Activated CD8-positive, alpha-beta memory T cell treated with anti-CD3 and anti-CD28 coated beads for 36 hours (primary cell): ENCODE results near the gene USP54. TPM values are rescaled to one million over a fixed set of nuclear protein-coding genes. Genes with fewer than 3 reads are reported as not detected.

Experiments
- CTCF ChIA-PET: fragments of 350-600 bp; sonication (Branson Sonifier 250); formaldehyde crosslinking; loops from one replicate; lab custom pipeline; 2021; ENCODE audit warnings: antibody characterized with exemption; lab: Charles Lee
- POLR2A ChIA-PET: fragments of 350-600 bp; sonication (Branson Sonifier 250); formaldehyde crosslinking; loops from one replicate; lab custom pipeline; 2021; ENCODE audit warnings: antibody characterized with exemption; lab: Charles Lee
- total RNA-seq, 2 experiments: library from RNA; stranded (reverse); gene quantifications; one replicate each; pipeline ENCODE4 v1.2.3, GENCODE V29; 2021

The USP54 gene
- total RNA-seq, 2 experiments from 2014 or later = 11.6 to 14.0 TPM

DNA sequence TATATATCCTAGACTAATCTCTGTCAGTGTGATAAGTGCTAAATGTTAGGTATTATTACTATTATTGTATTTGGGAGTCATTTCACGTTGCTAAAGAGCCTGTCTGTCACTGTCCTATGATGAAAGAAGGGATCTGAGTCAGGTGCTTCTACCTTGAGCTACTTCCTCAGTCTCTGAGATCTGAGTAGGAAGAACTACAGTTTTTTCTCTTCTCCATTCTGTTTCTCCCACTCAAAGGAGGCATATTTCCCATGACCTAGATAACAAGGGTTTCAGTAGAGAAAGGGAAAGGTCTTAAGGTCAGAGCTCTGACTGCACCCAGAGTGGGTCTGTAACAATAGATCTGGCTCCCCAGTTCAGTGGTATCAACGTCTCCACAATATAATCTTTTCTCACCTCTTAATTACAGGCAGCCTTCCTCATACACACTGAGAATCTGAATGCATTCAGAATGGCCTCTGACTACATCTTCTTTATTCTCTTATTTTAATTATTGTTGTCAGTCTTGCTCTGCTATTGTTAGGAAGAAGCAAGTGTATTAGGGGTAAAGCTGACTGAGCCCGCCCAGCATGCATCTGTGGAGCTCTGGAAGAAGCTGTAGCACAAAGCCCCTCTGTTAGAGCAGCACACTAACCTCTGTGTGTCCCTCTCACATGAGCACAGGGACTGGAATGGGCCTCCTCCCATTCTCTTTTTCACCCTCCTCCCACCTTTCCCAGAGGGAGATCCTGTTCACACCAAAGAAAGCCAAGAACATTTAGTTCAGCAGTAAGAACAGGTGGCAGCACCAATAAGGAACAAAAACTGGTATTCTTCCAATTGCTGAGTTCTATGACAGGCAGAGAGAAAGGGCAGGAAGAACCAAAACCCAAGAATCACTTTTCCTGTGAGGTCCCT is 38.1 kb downstream of the USP54 start:
- POLR2A ChIA-PET = no interaction called here
- CTCF ChIA-PET = no interaction called here

DNA sequence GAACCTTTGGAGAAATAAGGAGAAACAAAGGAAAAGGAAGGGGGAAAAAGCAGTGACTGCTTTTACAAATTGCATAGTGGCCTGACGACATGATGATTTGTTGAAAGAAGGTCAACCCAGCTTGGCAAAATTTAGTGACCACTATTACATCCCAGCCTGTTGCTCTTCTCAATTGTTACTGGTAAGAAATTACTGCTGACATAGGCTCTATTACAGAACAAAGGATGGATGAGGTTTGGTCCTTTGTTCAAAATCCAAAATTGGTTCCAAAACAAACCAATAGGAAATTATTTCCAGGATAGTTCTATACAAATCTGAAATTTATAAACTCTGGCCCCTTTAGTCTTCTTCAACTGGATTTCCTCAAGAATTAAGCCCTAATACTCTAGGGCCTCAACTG is 39.6 kb downstream of the USP54 start:
- ChIA-PET CTCF (interaction anchor here (1.4 kb wide), 1 partner anchor 22 kb away, joined by 4 read pairs; no protein-coding TSS in a partner anchor), POLR2A (no interaction called here)

DNA sequence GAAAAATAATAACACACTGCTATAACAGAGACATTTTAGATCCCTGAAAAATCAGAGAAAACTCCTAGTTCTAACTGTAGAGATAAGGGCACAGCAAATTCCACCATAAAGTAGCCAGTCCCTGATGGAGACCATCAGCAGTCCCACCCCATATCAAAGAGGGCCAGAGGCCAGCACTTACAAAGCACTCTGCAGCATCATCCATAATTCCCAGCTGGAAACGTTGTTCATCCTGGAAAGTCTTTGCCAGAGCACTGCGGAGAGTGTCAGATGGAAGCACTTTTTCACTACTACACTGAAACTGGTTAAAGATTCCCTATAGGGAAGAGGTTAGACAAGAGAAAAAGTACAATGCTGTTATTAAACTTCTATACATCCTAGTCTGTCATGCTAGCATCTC is 45.8 kb downstream of the USP54 start:
- ChIA-PET POLR2A (no interaction called here), CTCF (no interaction called here)

DNA sequence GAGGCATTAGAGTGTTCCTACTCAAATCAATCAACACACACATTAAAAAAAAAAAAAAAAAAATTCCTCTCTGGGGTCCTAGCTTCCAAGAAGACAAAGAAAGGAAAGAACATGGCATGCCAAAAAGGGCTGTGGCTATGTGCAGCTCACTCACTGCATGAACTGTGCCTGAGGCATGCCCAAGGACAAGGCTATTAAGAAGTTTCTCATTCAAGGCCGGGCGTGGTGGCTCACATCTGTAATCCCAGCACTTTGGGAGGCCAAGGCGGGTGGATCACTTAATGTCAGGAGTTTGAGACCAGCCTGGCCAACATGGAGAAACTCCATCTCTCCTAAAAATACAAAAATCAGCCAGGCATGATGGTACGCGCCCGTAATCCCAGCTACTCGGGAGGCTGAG is 53.4 kb downstream of the USP54 start:
- CTCF ChIA-PET = interaction anchor here (1.3 kb wide), 1 partner anchor 8 kb away, joined by 8 read pairs; no protein-coding TSS in a partner anchor

DNA sequence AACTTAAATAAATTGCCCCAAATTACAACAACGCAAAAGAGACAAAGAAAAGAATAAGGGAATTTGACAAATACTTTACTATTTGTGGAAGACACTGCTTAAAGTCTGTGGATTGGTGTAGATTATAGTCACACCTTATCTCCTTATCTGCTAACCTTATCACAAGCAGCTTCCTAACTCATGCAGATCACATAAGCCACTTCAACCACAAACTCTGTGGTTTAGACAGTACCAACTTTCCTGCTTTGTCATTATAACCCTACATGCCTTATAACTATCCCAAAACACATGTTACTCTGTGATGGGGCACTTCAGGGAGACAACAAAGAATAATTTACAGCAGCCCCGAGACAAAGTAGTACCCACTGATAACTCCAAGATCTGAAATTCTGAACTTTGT is 53.9 kb downstream of the USP54 start:
- CTCF ChIA-PET = interaction anchor here (1.3 kb wide), 1 partner anchor 8 kb away, joined by 8 read pairs; no protein-coding TSS in a partner anchor
- POLR2A ChIA-PET = no interaction called here

More for the DNA sequence above, 53.4 kb downstream of the USP54 start:
- POLR2A ChIA-PET = no interaction called here

- CTCF ChIA-PET = no interaction called here
- POLR2A ChIA-PET = no interaction called here
These were observed 56.3 kb downstream of the USP54 start for GRCh38 chr10:73534857-73535256.

GRCh38 chr10:73529089-73529832 is 61.9 kb downstream of the USP54 start:
- POLR2A ChIA-PET = interaction anchor here (0.9 kb wide), 1 partner anchor 118 kb away, joined by 8 read pairs; no protein-coding TSS in a partner anchor
- CTCF ChIA-PET = interaction anchor here (0.6 to 6.7 kb wide), 15 partner anchors 9 to 332 kb away, joined by 3 to 43 read pairs (median 4); partner anchors contain the start of genes MYOZ1 and USP54

GRCh38 chr10:73522263-73522662 is 68.9 kb downstream of the USP54 start:
- ChIA-PET POLR2A (no interaction called here), CTCF (interaction anchor here (0.5 kb wide), 1 partner anchor 17 kb away, joined by 3 read pairs; no protein-coding TSS in a partner anchor)

DNA sequence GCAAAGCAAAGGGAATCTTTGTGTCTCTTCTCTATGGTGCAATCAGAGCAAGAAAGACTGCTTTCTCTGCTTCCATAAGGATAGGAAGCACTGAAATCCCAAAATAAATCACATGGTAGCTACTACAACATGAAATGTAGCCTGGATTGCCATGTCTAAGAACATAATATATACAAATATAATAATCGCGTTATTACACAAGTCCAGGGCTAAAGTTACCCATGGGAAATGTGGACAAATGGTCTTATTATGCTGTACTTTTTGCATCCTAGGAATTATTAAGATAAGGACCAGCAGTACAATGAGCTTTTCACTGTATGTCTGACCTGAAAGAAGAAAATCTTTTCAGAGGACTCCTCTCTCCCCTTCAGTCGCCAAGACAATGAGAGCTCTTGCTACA is 71.8 kb downstream of the USP54 start:
- POLR2A ChIA-PET = no interaction called here
- CTCF ChIA-PET = interaction anchor here (1.8 kb wide), 1 partner anchor 125 kb away, joined by 7 read pairs; no protein-coding TSS in a partner anchor

GRCh38 chr10:73517166-73517888 is 73.8 kb downstream of the USP54 start:
- POLR2A ChIA-PET = interaction anchor here (0.6 kb wide), 1 partner anchor 104 kb away, joined by 3 read pairs; no protein-coding TSS in a partner anchor
- CTCF ChIA-PET = interaction anchor here (0.5 to 0.8 kb wide), 2 partner anchors 12 to 470 kb away, joined by 3 to 4 read pairs; no protein-coding TSS in a partner anchor

DNA sequence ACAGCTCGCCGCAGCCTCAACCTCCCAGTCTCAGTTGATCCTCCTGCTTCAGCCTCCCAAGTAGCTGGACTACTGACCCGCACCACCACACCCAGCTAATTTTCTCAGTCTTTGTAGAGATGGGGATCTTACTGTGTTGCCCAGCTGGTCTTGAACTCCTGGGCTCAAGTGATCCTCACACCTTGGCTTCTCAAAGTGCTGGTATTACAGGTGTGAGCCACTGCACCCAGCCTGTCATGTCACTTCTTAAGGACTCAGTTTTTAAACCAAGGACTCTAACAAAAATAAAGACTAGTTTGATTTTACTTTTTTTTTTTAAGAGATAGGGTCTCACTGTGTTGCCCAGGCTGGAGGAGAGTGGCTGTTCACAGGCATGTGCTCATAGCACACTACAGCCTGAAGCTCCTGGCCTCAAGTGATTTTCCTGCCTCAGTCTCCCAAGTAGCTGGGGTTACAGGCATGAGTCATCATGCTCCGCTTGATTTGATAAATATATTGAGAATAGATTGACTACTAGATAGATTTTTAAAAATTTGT is 78.9 kb downstream of the USP54 start:
- ChIA-PET CTCF (no interaction called here), POLR2A (no interaction called here)

- CTCF ChIA-PET = interaction anchor here (0.7 to 1.9 kb wide), 2 partner anchors 134 to 201 kb away, joined by 3 to 4 read pairs; no protein-coding TSS in a partner anchor
- POLR2A ChIA-PET = interaction anchor here (0.7 kb wide), 1 partner anchor 247 kb away, joined by 6 read pairs; no protein-coding TSS in a partner anchor
These were observed 81.4 kb downstream of the USP54 start for GRCh38 chr10:73509695-73510094.

GRCh38 chr10:73506491-73506890 is 84.7 kb downstream of the USP54 start:
- POLR2A ChIA-PET = no interaction called here
- CTCF ChIA-PET = no interaction called here

GRCh38 chr10:73506074-73506473 is 85.1 kb downstream of the USP54 start:
- CTCF ChIA-PET = no interaction called here

DNA sequence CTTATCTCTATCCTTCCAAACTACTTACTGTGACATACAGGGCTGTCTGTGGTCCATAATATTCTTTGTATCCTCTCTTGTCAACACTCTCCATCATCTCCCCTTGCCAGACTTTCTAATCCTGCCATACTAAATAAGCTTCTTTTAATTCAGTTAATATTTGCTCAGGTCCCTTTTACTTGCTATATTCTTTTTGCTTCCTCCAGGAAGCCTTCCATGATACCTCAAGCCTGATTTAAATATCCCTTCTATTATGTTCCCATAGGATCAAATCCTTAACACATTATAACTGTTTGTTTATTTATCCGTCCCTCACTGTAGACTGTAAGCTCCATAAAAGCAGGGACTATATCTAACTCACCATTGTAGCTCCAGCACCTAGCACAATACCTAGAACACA is 88.1 kb downstream of the USP54 start:
- ChIA-PET POLR2A (no interaction called here), CTCF (no interaction called here)

More at GRCh38 chr10:73506074-73506473, 85.1 kb downstream of the USP54 start:
- POLR2A ChIA-PET = no interaction called here

- CTCF ChIA-PET = no interaction called here
- POLR2A ChIA-PET = no interaction called here
These were observed 89.5 kb downstream of the USP54 start for GRCh38 chr10:73501651-73502050.

- POLR2A ChIA-PET = no interaction called here
These were observed 93.5 kb downstream of the USP54 start for GRCh38 chr10:73497623-73498022.

More at GRCh38 chr10:73497623-73498022, 93.5 kb downstream of the USP54 start:
- CTCF ChIA-PET = interaction anchor here (1.3 kb wide), 1 partner anchor 146 kb away, joined by 4 read pairs; no protein-coding TSS in a partner anchor
